ENCODE measurements around the gene TP53BP1. TPM values are rescaled to one million over a fixed set of nuclear protein-coding genes. Genes with fewer than 3 reads are reported as not detected.

The TP53BP1 gene
- total and polyA plus RNA-seq, 2 of the 13 experiments (the other 11 are each of a cell fraction or from before 2014, with no cell fraction given), result 17.1 to 17.4 TPM

DNA sequence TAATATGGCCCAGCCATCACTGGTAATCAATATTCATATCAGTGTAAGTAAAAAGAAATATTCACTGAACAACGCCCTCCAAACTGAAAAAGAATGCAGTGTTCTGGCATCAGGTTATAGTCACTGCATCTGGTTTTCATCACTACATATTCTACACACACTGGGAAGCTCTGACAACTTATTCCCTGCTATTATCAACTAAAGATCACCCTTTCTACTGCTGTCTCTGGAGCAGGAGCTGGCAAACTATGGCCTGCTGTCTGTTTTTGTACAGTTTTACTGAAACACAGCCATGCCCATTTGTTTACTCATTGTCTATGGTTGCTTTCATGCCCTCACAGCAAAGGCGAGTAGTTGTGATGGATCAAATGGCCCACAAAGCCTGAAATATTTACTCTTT, 86.8 kb downstream of the TP53BP1 start:
- Histone ChIP-seq H3K9ac (ENCODE audit: insufficient read depth, low read depth, low read length) (no peak overlapping the region), H3K27ac (ENCODE audit: extremely low read length, insufficient read depth, low read length) (no peak overlapping the region), H3K9me3 (ENCODE audit: low read length) (no peaks in the 10 kb centered on the region), H3K4me3 (replicated peaks in 1 of 3; ENCODE audit: insufficient read depth in 1 of 3, low read depth in 2 of 3, low read length in 3 of 3) (no peak overlapping the region), H4K20me1 (ENCODE audit: insufficient read depth, low read length) (no peaks in the 10 kb centered on the region), H3K4me2 (ENCODE audit: low read depth, low read length) (no peak overlapping the region), H3K27me3 (ENCODE audit: control insufficient read depth in 1 of 2, insufficient read depth in 2 of 2, low read length in 2 of 2) (no peaks in the 10 kb centered on the region), H3K4me1 (ENCODE audit: insufficient read depth, low read length) (peaks cover 5% of the 10 kb centered on the region; the same call in 1 of the 2 replicates), H2AFZ (ENCODE audit: low read length) (no peak overlapping the region), H3K36me3 (replicated peaks in 1 of 2; ENCODE audit: control insufficient read depth in 1 of 2, insufficient read depth in 2 of 2, low read length in 2 of 2) (peaks cover 24 to 76% of the 10 kb centered on the region in 2 experiments), H3K79me2 (ENCODE audit: insufficient read depth, low read length) (no peaks in the 10 kb centered on the region)
- FAIRE-seq (no peak), DNase-seq (ENCODE audit: low spot score) (no peak), ATAC-seq (no peak)
- TF ChIP-seq NR3C1 (CRISPR knock-in tag; IDR thresholded peaks at IDR 0.05) (no peak), TCF7 (IDR thresholded peaks at IDR 0.05; ENCODE audit: low read depth) (0 out of 2 replicates have a peak, but pooled peaks have one; percentile 9)
- in situ Hi-C loops (cut with HindIII; ENCODE audit: extremely low pct_ligation_motif_present, low pct_unique_long_range_greater_than_20kb) (no loop called here), intact Hi-C loops (cut with micrococcal nuclease; ENCODE audit: unreplicated experiment) (no loop called here)
- BruUV-seq (replicated peaks), result TSS peak; percentile 19
- CTCF ChIA-PET (ENCODE audit: low intra/inter-chr PET ratio, low total read pairs), result no interaction called here
- WGBS (ENCODE audit: low lambda C conversion rate), result 73% methylated on average over 2 of the region's 2 CpGs
- POLR2A ChIA-PET, result interaction anchor here (1.0 kb wide), 1 partner anchor 35 kb away, joined by 3 read pairs; the partner anchor contains the start of genes TUBGCP4 and ZSCAN29

- Histone ChIP-seq H3K27ac (ENCODE audit: extremely low read length, insufficient read depth, low read length) (no peak overlapping the region), H3K9ac (ENCODE audit: insufficient read depth, low read depth, low read length) (no peak overlapping the region), H4K20me1 (ENCODE audit: insufficient read depth, low read length) (no peaks in the 10 kb centered on the region), H3K79me2 (ENCODE audit: insufficient read depth, low read length) (no peaks in the 10 kb centered on the region), H3K4me3 (replicated peaks in 1 of 3; ENCODE audit: insufficient read depth in 1 of 3, low read depth in 2 of 3, low read length in 3 of 3) (no peak overlapping the region), H2AFZ (ENCODE audit: low read length) (no peak overlapping the region), H3K27me3 (ENCODE audit: control insufficient read depth in 1 of 2, insufficient read depth in 2 of 2, low read length in 2 of 2) (no peaks in the 10 kb centered on the region), H3K4me2 (ENCODE audit: low read depth, low read length) (no peak overlapping the region), H3K36me3 (replicated peaks in 1 of 2; ENCODE audit: control insufficient read depth in 1 of 2, insufficient read depth in 2 of 2, low read length in 2 of 2) (peaks cover 32 to 77% of the 10 kb centered on the region in 2 experiments), H3K9me3 (ENCODE audit: low read length) (no peaks in the 10 kb centered on the region), H3K4me1 (ENCODE audit: insufficient read depth, low read length) (peaks cover 5% of the 10 kb centered on the region; the same call in 1 of the 2 replicates)
- ChIA-PET POLR2A (no interaction called here), CTCF (ENCODE audit: low intra/inter-chr PET ratio, low total read pairs) (no interaction called here)
- no peak for DNase-seq (ENCODE audit: low spot score)
- no peak for ATAC-seq
- no TSS peak for BruUV-seq (replicated peaks)
- in situ Hi-C loops (cut with HindIII; ENCODE audit: extremely low pct_ligation_motif_present, low pct_unique_long_range_greater_than_20kb) (no loop called here), intact Hi-C loops (cut with micrococcal nuclease; ENCODE audit: unreplicated experiment) (no loop called here)
- FAIRE-seq, result no peak
- 94% methylated on average over 5 of the region's 5 CpGs for WGBS (ENCODE audit: low lambda C conversion rate)
- TF ChIP-seq ZNF367 (CRISPR knock-in tag; IDR thresholded peaks at IDR 0.05; ENCODE audit: borderline replicate concordance) (no peak), ZMYM3 (CRISPR knock-in tag; IDR thresholded peaks at IDR 0.05) (no peak), WIZ (CRISPR knock-in tag; IDR thresholded peaks at IDR 0.05) (no peak), ZBTB25 (CRISPR knock-in tag; IDR thresholded peaks at IDR 0.05) (no peak), KLF15 (CRISPR knock-in tag; IDR thresholded peaks at IDR 0.05; ENCODE audit: borderline replicate concordance) (no peak), KLF13 (CRISPR knock-in tag; IDR thresholded peaks at IDR 0.05) (no peak), ZNF513 (CRISPR knock-in tag; conservative IDR thresholded peaks at IDR 0.05) (no peak), ARID3A (IDR thresholded peaks at IDR 0.05; ENCODE audit: low read depth, low read length) (no peak), CAMTA2 (CRISPR knock-in tag; IDR thresholded peaks at IDR 0.05; ENCODE audit: borderline replicate concordance) (no peak)
- TF ChIP-seq, protein P1, sequence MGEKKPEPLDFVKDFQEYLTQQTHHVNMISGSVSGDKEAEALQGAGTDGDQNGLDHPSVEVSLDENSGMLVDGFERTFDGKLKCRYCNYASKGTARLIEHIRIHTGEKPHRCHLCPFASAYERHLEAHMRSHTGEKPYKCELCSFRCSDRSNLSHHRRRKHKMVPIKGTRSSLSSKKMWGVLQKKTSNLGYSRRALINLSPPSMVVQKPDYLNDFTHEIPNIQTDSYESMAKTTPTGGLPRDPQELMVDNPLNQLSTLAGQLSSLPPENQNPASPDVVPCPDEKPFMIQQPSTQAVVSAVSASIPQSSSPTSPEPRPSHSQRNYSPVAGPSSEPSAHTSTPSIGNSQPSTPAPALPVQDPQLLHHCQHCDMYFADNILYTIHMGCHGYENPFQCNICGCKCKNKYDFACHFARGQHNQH (CRISPR knock-in tag; IDR thresholded peaks at IDR 0.05), result no peak
These were observed 88.8 kb downstream of the TP53BP1 start for GRCh38 chr15:43404130-43404529.

Data from HepG2 (cell line).